ENCODE results near the gene SLC50A1. TPM values are rescaled to one million over a fixed set of nuclear protein-coding genes. Genes with fewer than 3 reads are reported as not detected.
"Not testable (repeated sequence)": the region's sequence is repeated elsewhere in the genome, so short reads cannot be mapped to it uniquely, and the experiment has no call there.

The SLC50A1 gene
- total RNA-seq, 2 experiments from 2014 or later, result 50.4 to 52.6 TPM

- no peaks in the 10 kb centered on the region for H3K4me1 Mint-ChIP-seq
- no peaks in the 10 kb centered on the region for H3K9me3 Mint-ChIP-seq
- ChIA-PET POLR2A (interaction anchor here (0.6 kb wide), 1 partner anchor 606 kb away, joined by 3 read pairs; no protein-coding TSS in a partner anchor), CTCF (interaction anchor here (2.9 kb wide), 1 partner anchor 13 kb away, joined by 9 read pairs; no protein-coding TSS in a partner anchor)
- peaks cover 20% of the 10 kb centered on the region for H3K27me3 Mint-ChIP-seq
- no peak overlapping the region for H3K4me3 Mint-ChIP-seq
- no peak overlapping the region for H3K27ac Mint-ChIP-seq
- no peak for DNase-seq
- no peaks in the 10 kb centered on the region for H3K36me3 Mint-ChIP-seq (ENCODE audit: low read depth)
Observed at GRCh38 chr1:155104605-155105534, 30.8 kb upstream of the SLC50A1 start.

- no peaks in the 10 kb centered on the region for H3K9me3 Mint-ChIP-seq
- POLR2A ChIA-PET, result no interaction called here
- no peak for DNase-seq
Observed at GRCh38 chr1:155105604-155106011, 30.0 kb upstream of the SLC50A1 start.

GRCh38 chr1:155106862-155107261 is 28.8 kb upstream of the SLC50A1 start:
- ChIA-PET CTCF (interaction anchor here (0.8 to 2.9 kb wide), 3 partner anchors 15 to 66 kb away, joined by 3 to 9 read pairs (median 3); partner anchors contain the start of gene KRTCAP2), POLR2A (no interaction called here)
- Mint-ChIP-seq H3K36me3 (ENCODE audit: low read depth) (no peaks in the 10 kb centered on the region), H3K4me1 (no peaks in the 10 kb centered on the region), H3K9me3 (no peaks in the 10 kb centered on the region), H3K27me3 (peaks cover 22% of the 10 kb centered on the region), H3K27ac (no peak overlapping the region), H3K4me3 (no peak overlapping the region)
- DNase-seq, result no peak

More at GRCh38 chr1:155105604-155106011, 30.0 kb upstream of the SLC50A1 start:
- no peaks in the 10 kb centered on the region for H3K4me1 Mint-ChIP-seq
- peaks cover 22% of the 10 kb centered on the region for H3K27me3 Mint-ChIP-seq
- no peaks in the 10 kb centered on the region for H3K36me3 Mint-ChIP-seq (ENCODE audit: low read depth)
- no peak overlapping the region for H3K4me3 Mint-ChIP-seq
- CTCF ChIA-PET, result interaction anchor here (2.9 kb wide), 1 partner anchor 14 kb away, joined by 9 read pairs; no protein-coding TSS in a partner anchor
- H3K27ac Mint-ChIP-seq, result no peak overlapping the region

GRCh38 chr1:155107309-155108264 is 28.1 kb upstream of the SLC50A1 start:
- DNase-seq, result no peak
- H3K4me1 Mint-ChIP-seq, result no peaks in the 10 kb centered on the region
- ChIA-PET CTCF (interaction anchor here (0.8 to 2.9 kb wide), 4 partner anchors 16 to 65 kb away, joined by 3 to 9 read pairs (median 3); partner anchors contain the start of gene KRTCAP2), POLR2A (no interaction called here)
- no peaks in the 10 kb centered on the region for H3K9me3 Mint-ChIP-seq
- H3K27ac Mint-ChIP-seq, result no peak overlapping the region
- peaks cover 22% of the 10 kb centered on the region for H3K27me3 Mint-ChIP-seq
- no peaks in the 10 kb centered on the region for H3K36me3 Mint-ChIP-seq (ENCODE audit: low read depth)
- H3K4me3 Mint-ChIP-seq, result no peak overlapping the region

- Mint-ChIP-seq H3K4me1 (no peaks in the 10 kb centered on the region), H3K27me3 (peaks cover 22% of the 10 kb centered on the region), H3K4me3 (no peak overlapping the region), H3K9me3 (no peaks in the 10 kb centered on the region), H3K36me3 (ENCODE audit: low read depth) (no peaks in the 10 kb centered on the region), H3K27ac (no peak overlapping the region)
- no peak for DNase-seq
- POLR2A ChIA-PET, result no interaction called here
- CTCF ChIA-PET, result interaction anchor here (1.1 kb wide), 1 partner anchor 16 kb away, joined by 3 read pairs; no protein-coding TSS in a partner anchor
Observed at GRCh38 chr1:155108296-155108695, 27.4 kb upstream of the SLC50A1 start.

- DNase-seq, result no peak
- ChIA-PET CTCF (no interaction called here), POLR2A (no interaction called here)
- Mint-ChIP-seq H3K4me3 (no peak overlapping the region), H3K4me1 (no peaks in the 10 kb centered on the region), H3K36me3 (ENCODE audit: low read depth) (no peaks in the 10 kb centered on the region), H3K27ac (no peak overlapping the region), H3K9me3 (no peaks in the 10 kb centered on the region), H3K27me3 (peaks cover 19% of the 10 kb centered on the region)
Observed at GRCh38 chr1:155110381-155110780, 25.3 kb upstream of the SLC50A1 start.

- POLR2A ChIA-PET, result no interaction called here
Observed at GRCh38 chr1:155110826-155111225, 24.8 kb upstream of the SLC50A1 start.

GRCh38 chr1:155113450-155113980 is 22.1 kb upstream of the SLC50A1 start:
- Mint-ChIP-seq H3K4me1 (peaks cover 2% of the 10 kb centered on the region), H3K27ac (no peak overlapping the region), H3K36me3 (ENCODE audit: low read depth) (no peaks in the 10 kb centered on the region), H3K9me3 (no peaks in the 10 kb centered on the region), H3K4me3 (no peak overlapping the region), H3K27me3 (peaks cover 23% of the 10 kb centered on the region)
- DNase-seq, result no peak
- ChIA-PET POLR2A (no interaction called here), CTCF (no interaction called here)

More at GRCh38 chr1:155110826-155111225, 24.8 kb upstream of the SLC50A1 start:
- Mint-ChIP-seq H3K4me1 (no peaks in the 10 kb centered on the region), H3K4me3 (no peak overlapping the region), H3K27ac (no peak overlapping the region), H3K36me3 (ENCODE audit: low read depth) (no peaks in the 10 kb centered on the region), H3K27me3 (peaks cover 18% of the 10 kb centered on the region), H3K9me3 (no peaks in the 10 kb centered on the region)
- DNase-seq, result no peak
- CTCF ChIA-PET, result no interaction called here

GRCh38 chr1:155116113-155116764 is 19.4 kb upstream of the SLC50A1 start:
- H3K36me3 Mint-ChIP-seq (ENCODE audit: low read depth), result no peaks in the 10 kb centered on the region
- POLR2A ChIA-PET, result interaction anchor here (1.6 kb wide), 1 partner anchor 12 kb away, joined by 5 read pairs; no protein-coding TSS in a partner anchor
- H3K27ac Mint-ChIP-seq, result no peak overlapping the region
- no peak for DNase-seq
- peaks cover 2% of the 10 kb centered on the region for H3K4me1 Mint-ChIP-seq
- peaks cover 30% of the 10 kb centered on the region for H3K27me3 Mint-ChIP-seq
- CTCF ChIA-PET, result interaction anchor here (0.8 to 1.6 kb wide), 4 partner anchors 20 to 51 kb away, joined by 3 to 5 read pairs (median 4); no protein-coding TSS in a partner anchor
- H3K4me3 Mint-ChIP-seq, result no peak overlapping the region
- H3K9me3 Mint-ChIP-seq, result no peaks in the 10 kb centered on the region

GRCh38 chr1:155117610-155118009 is 18.0 kb upstream of the SLC50A1 start:
- Mint-ChIP-seq H3K27ac (no peak overlapping the region), H3K9me3 (no peaks in the 10 kb centered on the region), H3K27me3 (peaks cover 36% of the 10 kb centered on the region), H3K4me1 (peaks cover 2% of the 10 kb centered on the region), H3K36me3 (ENCODE audit: low read depth) (no peaks in the 10 kb centered on the region), H3K4me3 (no peak overlapping the region)
- CTCF ChIA-PET, result interaction anchor here (0.6 to 1.2 kb wide), 3 partner anchors 11 to 55 kb away, joined by 3 to 4 read pairs (median 3); partner anchors contain the start of gene KRTCAP2
- DNase-seq, result no peak
- POLR2A ChIA-PET, result no interaction called here

GRCh38 chr1:155118090-155118489 is 17.6 kb upstream of the SLC50A1 start:
- H3K27ac Mint-ChIP-seq; H3K4me1 Mint-ChIP-seq; H3K9me3 Mint-ChIP-seq; H3K36me3 Mint-ChIP-seq (ENCODE audit: low read depth); POLR2A ChIA-PET; H3K4me3 Mint-ChIP-seq; DNase-seq: not testable (repeated sequence)
- peaks cover 39% of the 10 kb centered on the region for H3K27me3 Mint-ChIP-seq
- CTCF ChIA-PET, result interaction anchor here (0.6 to 1.2 kb wide), 3 partner anchors 12 to 55 kb away, joined by 3 to 4 read pairs (median 3); partner anchors contain the start of gene KRTCAP2

- H3K4me1 Mint-ChIP-seq, result peaks cover 2% of the 10 kb centered on the region
Observed at GRCh38 chr1:155120253-155120652, 15.4 kb upstream of the SLC50A1 start.

More at GRCh38 chr1:155120253-155120652, 15.4 kb upstream of the SLC50A1 start:
- H3K36me3 Mint-ChIP-seq (ENCODE audit: low read depth), result no peaks in the 10 kb centered on the region
- H3K4me3 Mint-ChIP-seq, result no peak overlapping the region
- H3K9me3 Mint-ChIP-seq, result no peaks in the 10 kb centered on the region
- DNase-seq, result no peak
- POLR2A ChIA-PET, result no interaction called here
- peaks cover 51% of the 10 kb centered on the region for H3K27me3 Mint-ChIP-seq
- CTCF ChIA-PET, result interaction anchor here (1.4 kb wide), 1 partner anchor 52 kb away, joined by 5 read pairs; the partner anchor contains the start of gene KRTCAP2
- H3K27ac Mint-ChIP-seq, result no peak overlapping the region

Data from activated CD4-positive, alpha-beta memory T cell treated with anti-CD3 and anti-CD28 coated beads, Interleukin-2, amount 10 ng/mL, durations not matched to agents 7 days and 5 days (primary cell).